HG03064 (cell line): Measurements from ENCODE around the gene GLTP.

Experiments used
- ATAC-seq: cut with Tn5 transposase; IDR thresholded peaks from one replicate; pipeline ENCODE4 v1.9.1; 2021; ENCODE audit warnings: low read depth; ENCODE audit not compliant: unreplicated experiment

Gene GLTP

DNA sequence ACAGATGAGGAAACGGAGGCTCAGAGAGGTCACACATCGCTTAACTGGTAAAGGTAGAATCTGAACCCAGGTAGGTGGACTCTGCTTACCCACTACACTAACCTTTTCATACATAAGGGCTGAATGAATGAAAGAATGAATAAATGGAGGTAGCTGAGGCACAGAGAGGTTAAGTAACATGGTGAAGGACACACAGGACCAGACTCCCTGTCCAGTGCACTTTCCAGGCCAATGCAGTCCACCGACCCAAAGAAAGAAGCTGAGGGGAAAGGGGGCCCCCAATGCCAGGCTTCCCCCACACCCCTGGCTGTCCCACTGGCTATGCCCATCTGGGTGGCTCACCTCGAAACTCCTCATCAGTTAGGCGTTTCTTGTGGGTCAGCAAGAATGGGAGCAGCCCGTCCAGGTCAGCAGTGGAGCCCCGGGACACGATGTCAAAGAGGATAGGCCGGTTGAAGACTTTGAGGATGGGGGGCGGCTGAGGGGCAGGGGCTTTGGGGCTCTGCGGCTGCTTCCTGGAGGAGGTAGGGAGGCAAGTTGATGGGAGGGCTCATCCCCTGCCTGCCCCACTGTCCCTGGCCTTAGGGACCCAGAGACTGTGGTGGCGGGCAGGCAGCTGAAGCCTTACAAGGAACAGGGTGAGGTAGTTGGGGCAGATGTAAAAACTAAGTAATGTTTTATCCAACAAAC is 72.2 kb downstream of the GLTP start:
- ATAC-seq, result no peak

DNA sequence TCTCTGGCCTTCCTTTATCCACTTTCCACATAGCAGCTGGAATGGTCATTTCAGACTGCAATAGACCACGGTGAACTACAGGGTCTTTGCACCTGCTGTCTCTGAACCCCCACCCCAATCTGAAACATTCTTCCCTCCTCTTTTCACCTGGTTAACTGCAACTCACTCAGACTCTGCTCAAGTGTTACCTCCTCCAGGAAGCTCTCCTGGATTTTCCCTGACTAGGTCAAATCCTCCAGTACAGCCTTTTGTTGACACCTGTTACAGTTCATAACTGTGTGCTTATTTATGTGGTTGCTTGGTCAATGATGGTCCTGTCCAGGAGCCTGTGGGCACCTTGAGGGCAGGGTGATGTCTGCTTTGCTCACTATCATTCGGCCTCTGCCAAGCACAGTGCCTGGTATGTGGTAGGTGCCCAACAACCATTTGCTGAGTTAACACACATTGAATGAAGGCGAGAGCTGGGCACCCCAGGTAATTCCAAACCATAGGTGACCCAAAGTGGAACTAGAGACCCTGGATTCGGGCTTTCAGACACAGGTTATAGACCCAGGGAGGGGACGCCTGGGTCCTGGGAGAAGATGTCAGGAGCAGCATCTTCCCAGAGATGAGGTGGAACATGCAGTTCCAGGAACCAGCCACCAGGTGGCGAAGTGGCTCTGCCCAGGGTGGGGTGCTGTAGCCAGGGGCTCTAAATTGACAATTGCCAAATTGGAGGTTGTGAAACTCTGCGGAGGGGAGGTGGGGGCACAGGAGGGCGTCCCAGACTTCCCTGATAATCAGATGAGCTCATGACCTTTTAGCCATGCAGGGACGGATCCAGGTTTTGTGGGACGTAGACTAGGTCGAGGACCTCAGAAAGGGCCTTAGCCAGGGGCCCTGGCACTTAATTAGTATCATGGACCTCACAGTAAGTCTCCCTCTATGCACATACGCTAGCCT is 75.2 kb downstream of the GLTP start:
- no peak for ATAC-seq

- ATAC-seq, result no peak
Observed at GRCh38 chr12:109803678-109804077, 76.7 kb downstream of the GLTP start.

DNA sequence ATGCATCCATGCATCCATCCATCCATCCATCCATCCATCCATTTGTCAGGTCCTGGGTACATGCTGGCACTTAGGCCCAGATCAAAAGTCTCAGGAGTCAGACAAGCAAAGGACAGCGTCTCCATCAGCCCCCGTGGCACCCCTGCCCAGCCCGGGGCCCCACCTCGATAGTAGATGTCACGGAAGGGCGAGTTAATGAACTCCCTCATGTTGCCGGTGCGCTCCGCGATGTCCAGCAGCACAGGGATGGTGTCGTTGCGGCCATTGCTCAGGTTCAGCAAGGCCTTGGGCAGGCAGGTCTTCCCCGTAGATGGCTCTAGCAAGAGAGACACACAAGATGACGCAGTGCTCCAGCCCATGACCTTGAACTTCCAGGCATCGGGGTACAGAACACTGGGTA is 77.5 kb downstream of the GLTP start:
- ATAC-seq, result no peak
